ENCODE data around the gene STK10. TPM values are rescaled to one million over a fixed set of nuclear protein-coding genes. Genes with fewer than 3 reads are reported as not detected.

The STK10 gene
- total and polyA plus RNA-seq, 9 of the 15 experiments (the other 6 are each of a cell fraction or from before 2014, with no cell fraction given) = 0.30 to 6.7 (median 2.4) TPM

GRCh38 chr5:171992813-171993212, 195.2 kb downstream of the STK10 start:
- POLR2A ChIA-PET = interaction anchor here (1.0 kb wide), 1 partner anchor 25 kb away, joined by 5 read pairs; no protein-coding TSS in a partner anchor
- CTCF ChIA-PET (ENCODE audit: low intra/inter-chr PET ratio) = no interaction called here
- Histone ChIP-seq H3K4me1 (replicated peaks in 1 of 2; ENCODE audit: control insufficient read depth in 2 of 2, insufficient read depth in 2 of 2, low read length in 2 of 2) (no peaks in the 10 kb centered on the region), H3K4me2 (ENCODE audit: insufficient read depth, low read length) (no peak overlapping the region), H3K9me1 (ENCODE audit: control insufficient read depth, insufficient read depth, low read length) (no peaks in the 10 kb centered on the region), H3K9me3 (replicated peaks; ENCODE audit: control insufficient read depth, insufficient read depth, low read depth, low read length) (no peaks in the 10 kb centered on the region), H3K36me3 (ENCODE audit: control insufficient read depth, insufficient read depth, low read length) (peaks cover 7% of the 10 kb centered on the region; the same call in 2 of the 3 replicates), H2AFZ (ENCODE audit: low read depth, low read length) (no peak overlapping the region), H4K20me1 (replicated peaks; ENCODE audit: control insufficient read depth, insufficient read depth, low read length) (no peaks in the 10 kb centered on the region; the same call in 1 of the 2 replicates), H3K27me3 (ENCODE audit: control insufficient read depth in 2 of 2, insufficient read depth in 2 of 2, low read length in 2 of 2) (no peaks in the 10 kb centered on the region), H3K79me2 (ENCODE audit: control insufficient read depth, insufficient read depth, low read length) (peaks cover 46% of the 10 kb centered on the region), H3K9ac (ENCODE audit: insufficient read depth in 1 of 2, low read depth in 2 of 2, low read length in 2 of 2) (no peak overlapping the region), H3K27ac (ENCODE audit: extremely low read depth, low read depth, low read length) (no peak overlapping the region), H3K4me3 (no peak overlapping the region)
- no peak for DNase-seq (ENCODE audit: extremely low read depth in 1 of 4, low spot score in 3 of 4)
- intact Hi-C loops (cut with micrococcal nuclease) (no loop called here), in situ Hi-C loops (cut with MboI) (no loop called here)
- BruUV-seq (replicated peaks) = no TSS peak
- no peak for FAIRE-seq
- no peak for ATAC-seq
- WGBS (ENCODE audit: insufficient coverage, low coverage, missing lambda C conversion rate) = 71% methylated on average over 2 of the region's 2 CpGs
- TF ChIP-seq MCM2 (IDR thresholded peaks at IDR 0.05; ENCODE audit: low read depth) = no peak
- no peak for TF ChIP-seq MAFF (IDR thresholded peaks at IDR 0.05; ENCODE audit: low read length)
- no peak for TF ChIP-seq CEBPZ (IDR thresholded peaks at IDR 0.05; ENCODE audit: borderline replicate concordance, low read depth, low read length)
- TF ChIP-seq ZNF707 (CRISPR knock-in tag; conservative IDR thresholded peaks at IDR 0.05) = no peak
- TF ChIP-seq CC2D1A (IDR thresholded peaks at IDR 0.05) = no peak
- no peak for TF ChIP-seq HINFP (tag; conservative IDR thresholded peaks at IDR 0.05; ENCODE audit: low read depth)
- TF ChIP-seq KAT8 (IDR thresholded peaks at IDR 0.05; ENCODE audit: low read depth) = no peak
- no peak for TF ChIP-seq TBP (optimal IDR thresholded peaks at IDR 0.05; ENCODE audit: low read depth, low read length)
- TF ChIP-seq HOMEZ (CRISPR knock-in tag; IDR thresholded peaks at IDR 0.05) = no peak
- TF ChIP-seq ZNF586 (CRISPR knock-in tag; conservative IDR thresholded peaks at IDR 0.05) = no peak
- TF ChIP-seq ZNF311 (CRISPR knock-in tag; IDR thresholded peaks at IDR 0.05) = no peak
